ENCODE measurements around the gene GHRL. TPM values are rescaled to one million over a fixed set of nuclear protein-coding genes. Genes with fewer than 3 reads are reported as not detected.

Gene GHRL, protein sequence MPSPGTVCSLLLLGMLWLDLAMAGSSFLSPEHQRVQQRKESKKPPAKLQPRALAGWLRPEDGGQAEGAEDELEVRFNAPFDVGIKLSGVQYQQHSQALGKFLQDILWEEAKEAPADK
- total RNA-seq: 1 to 10 TPM; 1.0 to 1.2 TPM
- long read RNA-seq, donor 1, partial matches to known transcripts: 0 of 6 reads
- long read RNA-seq, donor 1, other reads (novel, unspliced or antisense): 6 of 6 reads
- long read RNA-seq, donor 2, partial matches to known transcripts: 0 of 13 reads
- long read RNA-seq, donor 2, other reads (novel, unspliced or antisense): 13 of 13 reads

GRCh38 chr3:10292505-10293419 lies at the start of gene GHRL:
Gene GHRL (minus strand): TSS chr3:10292947. CDS start chr3:10290180, 2,767 bp downstream.
- intact Hi-C loops (cut with DNase I): no loop called here
- no peak for DNase-seq (ENCODE audit: low spot score)

GRCh38 chr3:10341901-10342398 lies 49.2 kb upstream of the GHRL start:
- DNase-seq (ENCODE audit: low spot score): no peak
- intact Hi-C loops (cut with DNase I): no loop called here

DNA sequence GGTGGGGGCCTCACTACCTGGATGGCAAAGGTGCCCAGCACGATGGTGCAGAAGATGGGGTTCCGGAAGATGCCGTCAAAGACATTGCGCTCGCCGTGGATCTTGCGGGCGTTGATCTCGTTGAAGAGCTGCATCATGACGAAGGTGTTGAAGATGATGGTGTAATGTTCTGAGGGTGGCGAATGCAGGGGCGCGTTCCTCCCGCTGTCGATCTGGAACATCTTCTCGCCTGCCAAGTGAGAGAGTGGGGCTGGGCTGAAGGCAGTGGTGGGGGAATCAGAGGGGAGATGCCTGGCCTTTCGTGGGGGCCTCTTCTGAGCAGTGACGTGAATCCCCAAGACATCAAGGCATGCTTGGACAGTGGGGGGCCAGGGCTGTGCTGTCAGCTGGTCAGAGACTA lies 47.7 kb upstream of the GHRL start:
- peak; percentile 72 for DNase-seq (ENCODE audit: low spot score)
- intact Hi-C loops (cut with DNase I): no loop called here

- intact Hi-C loops (cut with DNase I): no loop called here
- peak; percentile 47 for DNase-seq (ENCODE audit: low spot score)
Measured at GRCh38 chr3:10340046-10340445, 47.3 kb upstream of the GHRL start.

DNA sequence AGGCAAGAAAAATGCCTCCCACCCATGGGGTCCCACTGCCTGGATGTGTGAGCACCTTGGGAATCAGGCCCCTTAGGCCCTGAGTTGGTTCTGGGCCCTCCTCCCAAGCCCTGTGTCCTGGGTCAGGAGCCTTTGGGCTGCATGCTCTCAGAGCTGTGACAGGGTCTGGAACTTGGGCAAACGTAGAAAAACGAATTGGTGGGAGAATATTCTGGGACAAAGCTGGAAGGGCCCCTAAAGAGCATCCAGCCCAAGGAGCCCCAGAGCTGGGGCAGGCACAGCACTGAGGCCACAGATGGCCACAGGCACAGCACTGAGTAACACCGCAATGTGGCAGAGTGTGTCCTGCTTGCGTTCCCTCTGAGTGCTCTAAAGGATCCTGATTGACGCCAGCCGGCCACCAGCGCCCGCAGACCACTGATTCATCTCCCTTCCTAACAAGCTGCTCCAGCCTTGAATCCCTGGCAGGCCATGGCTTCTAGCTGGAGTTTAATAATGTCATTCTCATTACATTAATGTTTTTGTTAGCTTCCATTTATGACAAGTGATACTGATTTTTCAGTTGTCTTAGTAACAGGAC lies 46.7 kb upstream of the GHRL start:
- intact Hi-C loops (cut with DNase I): no loop called here
- peak; percentile 40 for DNase-seq (ENCODE audit: low spot score)

GRCh38 chr3:10338591-10339353 lies 46.0 kb upstream of the GHRL start:
- peak; percentile 72 for DNase-seq (ENCODE audit: low spot score)
- intact Hi-C loops (cut with DNase I): no loop called here

DNA sequence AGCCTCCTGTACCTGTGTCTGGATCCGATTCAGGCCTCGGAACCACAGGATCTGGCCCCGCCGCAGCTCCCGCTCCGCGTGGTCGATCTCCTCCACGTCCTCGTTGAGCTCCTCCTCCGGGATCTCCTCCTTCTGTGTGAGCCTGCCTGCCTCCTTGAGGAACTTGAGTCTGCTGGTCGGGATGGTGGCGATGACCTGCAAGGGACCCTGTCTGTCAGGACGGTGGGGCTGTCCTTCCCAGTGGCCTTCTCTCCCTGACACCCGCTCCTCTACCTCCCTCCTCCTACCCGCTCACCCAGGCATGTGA lies 45.4 kb upstream of the GHRL start:
- DNase-seq (ENCODE audit: low spot score): peak; percentile 68

DNA sequence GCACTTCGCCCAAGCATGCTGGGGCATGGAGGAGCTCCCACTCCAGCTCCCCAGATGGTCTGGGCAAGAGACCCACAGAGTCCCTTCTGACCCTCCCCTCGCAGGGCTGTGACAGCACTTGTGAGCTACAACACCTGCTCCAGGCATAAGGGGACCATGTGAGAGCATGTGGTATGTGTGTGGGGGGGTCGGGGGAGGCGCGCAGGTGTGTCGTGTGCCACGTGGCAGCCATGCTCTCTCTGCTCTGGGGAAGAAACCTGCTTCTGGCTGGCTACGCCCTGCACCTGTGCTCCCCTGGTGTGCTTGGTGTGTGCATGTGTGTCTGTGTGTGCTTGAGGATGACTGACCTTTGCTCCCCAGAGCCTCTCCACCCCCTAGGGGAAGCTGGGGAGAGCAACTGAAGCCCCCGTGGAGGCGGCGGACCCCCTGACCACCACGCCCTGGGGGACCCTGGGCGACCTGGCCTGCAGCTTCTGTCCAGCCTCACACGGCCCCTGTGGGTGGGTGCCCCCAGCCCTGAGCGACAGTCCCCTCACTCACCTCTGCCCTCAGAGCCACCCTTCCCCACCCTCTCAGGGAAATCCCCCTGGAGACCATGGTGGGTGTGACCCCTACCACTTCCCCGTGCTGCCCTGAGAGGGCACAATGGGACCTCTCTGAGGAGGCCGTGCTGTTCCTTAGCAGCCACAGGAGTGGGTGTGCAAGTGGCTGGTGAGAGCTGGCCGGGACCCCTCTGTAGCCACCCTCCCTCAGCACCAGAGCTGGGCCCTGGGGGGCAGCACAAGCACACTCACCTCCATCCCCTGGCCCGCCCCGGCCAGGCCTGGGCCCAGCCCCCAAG lies 44.8 kb upstream of the GHRL start:
- intact Hi-C loops (cut with DNase I): no loop called here
- DNase-seq (ENCODE audit: low spot score): no peak

More for the DNA sequence above, 45.4 kb upstream of the GHRL start:
- intact Hi-C loops (cut with DNase I): no loop called here

- intact Hi-C loops (cut with DNase I): no loop called here
Measured at GRCh38 chr3:10336761-10337160, 44.0 kb upstream of the GHRL start.

GRCh38 chr3:10335871-10336622 lies 43.3 kb upstream of the GHRL start:
- intact Hi-C loops (cut with DNase I): no loop called here

More at GRCh38 chr3:10336761-10337160, 44.0 kb upstream of the GHRL start:
- DNase-seq (ENCODE audit: low spot score): no peak

GRCh38 chr3:10335190-10335738 lies 42.5 kb upstream of the GHRL start:
- no peak for DNase-seq (ENCODE audit: low spot score)
- intact Hi-C loops (cut with DNase I): no loop called here

More at GRCh38 chr3:10335871-10336622, 43.3 kb upstream of the GHRL start:
- DNase-seq (ENCODE audit: low spot score): no peak

DNA sequence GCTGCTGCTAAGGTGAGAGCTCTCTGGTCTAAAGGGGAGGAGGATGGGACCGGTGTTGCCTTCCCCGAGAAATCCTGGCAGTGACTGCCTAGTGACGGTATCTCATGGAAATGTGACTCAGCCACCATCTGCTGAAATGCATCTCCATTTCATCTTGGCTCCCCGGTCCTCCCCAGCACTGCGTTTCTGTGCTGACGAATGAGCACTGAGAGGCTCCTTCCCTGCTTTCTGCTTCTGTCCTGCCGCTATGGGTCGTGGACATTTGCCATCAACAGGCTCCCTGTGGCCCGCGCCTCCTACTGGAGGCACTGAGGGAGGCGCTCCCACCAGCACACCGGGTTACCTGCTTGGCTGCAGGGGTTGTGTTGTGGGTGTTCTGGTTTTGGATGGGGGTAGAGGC lies 41.7 kb upstream of the GHRL start:
- DNase-seq (ENCODE audit: low spot score): no peak
- intact Hi-C loops (cut with DNase I): no loop called here

- DNase-seq (ENCODE audit: low spot score): peak; percentile 67
- intact Hi-C loops (cut with DNase I): no loop called here
Measured at GRCh38 chr3:10334042-10334441, 41.3 kb upstream of the GHRL start.

GRCh38 chr3:10333349-10333650 lies 40.6 kb upstream of the GHRL start:
- peak; percentile 43 for DNase-seq (ENCODE audit: low spot score)
- intact Hi-C loops (cut with DNase I): no loop called here

- intact Hi-C loops (cut with DNase I): no loop called here
- DNase-seq (ENCODE audit: low spot score): peak; percentile 61
Measured at GRCh38 chr3:10332481-10333348, 40.0 kb upstream of the GHRL start.

- intact Hi-C loops (cut with DNase I): no loop called here
- peak; percentile 28 for DNase-seq (ENCODE audit: low spot score)
Measured at GRCh38 chr3:10331320-10331719, 38.6 kb upstream of the GHRL start.

GRCh38 chr3:10330319-10330718 lies 37.6 kb upstream of the GHRL start:
- peak; percentile 59 for DNase-seq (ENCODE audit: low spot score)
- intact Hi-C loops (cut with DNase I): no loop called here
